Activated naive CD4-positive, alpha-beta T cell treated with anti-CD3 and anti-CD28 coated beads, Interleukin-2, amount 50 U/mL, for 72 hours (primary cell): ENCODE measurements around the gene BTNL9. TPM values are rescaled to one million over a fixed set of nuclear protein-coding genes. Genes with fewer than 3 reads are reported as not detected.
"Not testable (repeated sequence)": the region's sequence is repeated elsewhere in the genome, so short reads cannot be mapped to it uniquely, and the experiment has no call there.

Source experiments
- ATAC-seq, 2 donors: fragments of 150-1000 bp; cut with Tn5 transposase; 2 replicates each; pipeline ENCODE4 v1.10.0; 2021; ENCODE audit warnings: mild to moderate bottlenecking in 2 of 2, moderate library complexity in 2 of 2
- DNase-seq, 2 donors: peaks; one replicate each; pipeline ENCODE4 v3.0.0; 2021 to 2022; ENCODE audit warnings: low spot score in 2 of 2
- H3K27ac Mint-ChIP-seq, 2 donors: one replicate each; pipeline ENCODE4 v1.8.0; 2022; ENCODE audit warnings: mild to moderate bottlenecking in 2 of 2, mixed read lengths in 2 of 2
- H3K36me3 Mint-ChIP-seq, 2 donors: one replicate each; pipeline ENCODE4 v1.8.0; 2022; ENCODE audit warnings: mixed read lengths in 2 of 2
- H3K9me3 Mint-ChIP-seq, 2 donors: one replicate each; pipeline ENCODE4 v1.8.0; 2022; ENCODE audit warnings: mixed read lengths in 2 of 2
- total RNA-seq, 2 donors: library from RNA; stranded (reverse); gene quantifications; one replicate each; pipeline ENCODE4 v1.2.3, GENCODE V29; 2022

BTNL9 gene
- total RNA-seq, 2 donors from 2014 or later, result 0.41 TPM; not detected in 1

- H3K27ac Mint-ChIP-seq, result no peak overlapping the region
- no peak for ATAC-seq
- peaks cover 0 to 4% of the 10 kb centered on the region in 2 donors for H3K36me3 Mint-ChIP-seq
- H3K9me3 Mint-ChIP-seq, result peaks cover 0 to 3% of the 10 kb centered on the region in 2 donors
- no peak for DNase-seq
Measured at GRCh38 chr5:181076920-181077319, 36.9 kb downstream of the BTNL9 start.

- ATAC-seq (no peak), DNase-seq (no peak)
- peaks cover 0 to 2% of the 10 kb centered on the region in 2 donors for H3K36me3 Mint-ChIP-seq
- peaks cover 0 to 2% of the 10 kb centered on the region in 2 donors for H3K9me3 Mint-ChIP-seq
- H3K27ac Mint-ChIP-seq, result no peak overlapping the region
Measured at GRCh38 chr5:181081989-181082388, 41.9 kb downstream of the BTNL9 start.

GRCh38 chr5:181084621-181085195 is 44.6 kb downstream of the BTNL9 start:
- Mint-ChIP-seq H3K36me3 (no peaks in the 10 kb centered on the region), H3K9me3 (no peaks in the 10 kb centered on the region), H3K27ac (no peak overlapping the region)
- DNase-seq, result no peak
- no peak for ATAC-seq

- Mint-ChIP-seq H3K36me3 (no peaks in the 10 kb centered on the region), H3K27ac (no peak overlapping the region), H3K9me3 (no peaks in the 10 kb centered on the region)
- DNase-seq (no peak), ATAC-seq (no peak)
Measured at GRCh38 chr5:181086026-181086883, 46.2 kb downstream of the BTNL9 start.

- no peak for ATAC-seq
- DNase-seq, result no peak
- H3K27ac Mint-ChIP-seq, result no peak overlapping the region
- no peaks in the 10 kb centered on the region for H3K36me3 Mint-ChIP-seq
- H3K9me3 Mint-ChIP-seq, result no peaks in the 10 kb centered on the region
Measured at GRCh38 chr5:181086884-181087205, 46.8 kb downstream of the BTNL9 start.

- no peaks in the 10 kb centered on the region for H3K36me3 Mint-ChIP-seq
- H3K9me3 Mint-ChIP-seq, result no peaks in the 10 kb centered on the region
- no peak for ATAC-seq
- DNase-seq, result no peak
- H3K27ac Mint-ChIP-seq, result no peak overlapping the region
Measured at GRCh38 chr5:181087309-181087708, 47.2 kb downstream of the BTNL9 start.

- ATAC-seq (peak in 1 of 2 donors; percentile 40), DNase-seq (no peak)
- Mint-ChIP-seq H3K36me3 (no peaks in the 10 kb centered on the region), H3K27ac (no peak overlapping the region), H3K9me3 (no peaks in the 10 kb centered on the region)
Measured at GRCh38 chr5:181088289-181088688, 48.2 kb downstream of the BTNL9 start.

GRCh38 chr5:181092428-181092827 is 52.4 kb downstream of the BTNL9 start:
- no peaks in the 10 kb centered on the region for H3K36me3 Mint-ChIP-seq
- H3K27ac Mint-ChIP-seq, result no peak overlapping the region
- no peaks in the 10 kb centered on the region for H3K9me3 Mint-ChIP-seq
- ATAC-seq (no peak), DNase-seq (no peak)

- H3K27ac Mint-ChIP-seq, H3K36me3 Mint-ChIP-seq, H3K9me3 Mint-ChIP-seq, DNase-seq, ATAC-seq: not testable (repeated sequence)
Measured at GRCh38 chr5:181095162-181095561, 55.1 kb downstream of the BTNL9 start.

GRCh38 chr5:181096721-181097382 is 56.8 kb downstream of the BTNL9 start:
- not testable (repeated sequence) for H3K9me3 Mint-ChIP-seq, H3K27ac Mint-ChIP-seq, H3K36me3 Mint-ChIP-seq, DNase-seq
- peak; percentile 47 to 50 for ATAC-seq

- not testable (repeated sequence) for DNase-seq, H3K36me3 Mint-ChIP-seq, H3K9me3 Mint-ChIP-seq, H3K27ac Mint-ChIP-seq
- peak; percentile 17 to 42 for ATAC-seq
Measured at GRCh38 chr5:181097383-181097753, 57.3 kb downstream of the BTNL9 start.

- peak; percentile 12 to 23 for ATAC-seq
- peak in 1 of 2 donors; percentile 0 for DNase-seq
- H3K9me3 Mint-ChIP-seq, H3K27ac Mint-ChIP-seq, H3K36me3 Mint-ChIP-seq: not testable (repeated sequence)
Measured at GRCh38 chr5:181097759-181098491, 57.9 kb downstream of the BTNL9 start.

GRCh38 chr5:181098762-181099601 is 58.9 kb downstream of the BTNL9 start:
- Mint-ChIP-seq H3K27ac (peak overlapping the region in 1 of 2 donors; percentile 44), H3K9me3 (no peaks in the 10 kb centered on the region), H3K36me3 (peaks cover 0 to 6% of the 10 kb centered on the region in 2 donors)
- DNase-seq (peak in 1 of 2 donors; percentile 1), ATAC-seq (no peak)

- peaks cover 0 to 10% of the 10 kb centered on the region in 2 donors for H3K36me3 Mint-ChIP-seq
- ATAC-seq, result no peak
- H3K27ac Mint-ChIP-seq, result no peak overlapping the region
- peak in 1 of 2 donors; percentile 14 for DNase-seq
- no peaks in the 10 kb centered on the region for H3K9me3 Mint-ChIP-seq
Measured at GRCh38 chr5:181099602-181100086, 59.6 kb downstream of the BTNL9 start.

GRCh38 chr5:181100121-181100875 is 60.2 kb downstream of the BTNL9 start:
- DNase-seq (peak; percentile 22 to 48), ATAC-seq (no peak)
- no peak overlapping the region for H3K27ac Mint-ChIP-seq
- H3K36me3 Mint-ChIP-seq, result peaks cover 0 to 10% of the 10 kb centered on the region in 2 donors
- no peaks in the 10 kb centered on the region for H3K9me3 Mint-ChIP-seq
